GM12874 (cell line): ENCODE measurements around the gene CYTH3.

Source experiments
- TF ChIP-seq, protein P1 (sequence below): IDR thresholded peaks from 2 replicates; pipeline ENCODE4 v1.5.1; 2011; ENCODE audit warnings: low read depth, mild to moderate bottlenecking, control low read depth, low read length, moderate library complexity; ENCODE audit not compliant: insufficient read depth

The CYTH3 gene

DNA sequence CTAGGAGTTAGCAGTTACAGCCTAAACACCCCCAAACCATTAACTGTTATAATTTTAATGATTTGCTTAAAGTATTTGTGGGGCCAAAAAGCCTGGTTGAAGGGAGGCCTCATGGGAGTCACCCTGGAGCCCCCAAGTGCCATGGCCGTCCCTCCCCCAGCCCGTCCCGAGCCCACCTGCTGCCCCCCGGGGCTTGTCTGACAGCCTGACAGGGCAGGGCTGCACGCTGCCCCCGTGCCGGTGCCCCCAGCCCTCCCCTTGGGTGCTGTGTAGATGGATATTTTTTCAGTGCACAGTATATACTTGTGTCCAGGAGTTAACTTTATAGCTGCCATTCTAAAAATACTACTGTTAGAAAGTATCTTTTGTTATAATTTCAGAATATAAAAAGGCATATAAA lies 108.4 kb downstream of the CYTH3 start:
- TF ChIP-seq, protein P1, sequence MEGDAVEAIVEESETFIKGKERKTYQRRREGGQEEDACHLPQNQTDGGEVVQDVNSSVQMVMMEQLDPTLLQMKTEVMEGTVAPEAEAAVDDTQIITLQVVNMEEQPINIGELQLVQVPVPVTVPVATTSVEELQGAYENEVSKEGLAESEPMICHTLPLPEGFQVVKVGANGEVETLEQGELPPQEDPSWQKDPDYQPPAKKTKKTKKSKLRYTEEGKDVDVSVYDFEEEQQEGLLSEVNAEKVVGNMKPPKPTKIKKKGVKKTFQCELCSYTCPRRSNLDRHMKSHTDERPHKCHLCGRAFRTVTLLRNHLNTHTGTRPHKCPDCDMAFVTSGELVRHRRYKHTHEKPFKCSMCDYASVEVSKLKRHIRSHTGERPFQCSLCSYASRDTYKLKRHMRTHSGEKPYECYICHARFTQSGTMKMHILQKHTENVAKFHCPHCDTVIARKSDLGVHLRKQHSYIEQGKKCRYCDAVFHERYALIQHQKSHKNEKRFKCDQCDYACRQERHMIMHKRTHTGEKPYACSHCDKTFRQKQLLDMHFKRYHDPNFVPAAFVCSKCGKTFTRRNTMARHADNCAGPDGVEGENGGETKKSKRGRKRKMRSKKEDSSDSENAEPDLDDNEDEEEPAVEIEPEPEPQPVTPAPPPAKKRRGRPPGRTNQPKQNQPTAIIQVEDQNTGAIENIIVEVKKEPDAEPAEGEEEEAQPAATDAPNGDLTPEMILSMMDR = no peak

DNA sequence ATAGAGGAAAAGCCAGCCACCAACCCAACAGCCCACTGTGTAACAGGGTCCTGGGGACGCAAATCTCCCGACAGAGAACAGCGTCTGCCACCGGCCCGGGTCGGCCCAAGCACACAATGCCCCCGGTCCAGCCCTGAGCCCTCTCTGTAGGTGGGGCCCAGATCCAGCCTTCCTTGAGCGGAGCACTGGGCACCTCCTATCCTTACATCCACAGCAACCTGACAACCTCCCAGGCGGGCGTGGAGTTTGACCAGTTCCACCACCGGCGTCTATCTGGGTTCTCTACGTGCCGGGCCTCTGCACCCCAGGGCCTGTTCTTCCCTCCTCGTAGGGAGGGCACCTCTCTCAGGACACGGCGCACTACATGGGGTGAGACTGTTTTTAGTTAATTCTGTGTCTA lies 109.0 kb downstream of the CYTH3 start:
- TF ChIP-seq, protein P1 = no peak

DNA sequence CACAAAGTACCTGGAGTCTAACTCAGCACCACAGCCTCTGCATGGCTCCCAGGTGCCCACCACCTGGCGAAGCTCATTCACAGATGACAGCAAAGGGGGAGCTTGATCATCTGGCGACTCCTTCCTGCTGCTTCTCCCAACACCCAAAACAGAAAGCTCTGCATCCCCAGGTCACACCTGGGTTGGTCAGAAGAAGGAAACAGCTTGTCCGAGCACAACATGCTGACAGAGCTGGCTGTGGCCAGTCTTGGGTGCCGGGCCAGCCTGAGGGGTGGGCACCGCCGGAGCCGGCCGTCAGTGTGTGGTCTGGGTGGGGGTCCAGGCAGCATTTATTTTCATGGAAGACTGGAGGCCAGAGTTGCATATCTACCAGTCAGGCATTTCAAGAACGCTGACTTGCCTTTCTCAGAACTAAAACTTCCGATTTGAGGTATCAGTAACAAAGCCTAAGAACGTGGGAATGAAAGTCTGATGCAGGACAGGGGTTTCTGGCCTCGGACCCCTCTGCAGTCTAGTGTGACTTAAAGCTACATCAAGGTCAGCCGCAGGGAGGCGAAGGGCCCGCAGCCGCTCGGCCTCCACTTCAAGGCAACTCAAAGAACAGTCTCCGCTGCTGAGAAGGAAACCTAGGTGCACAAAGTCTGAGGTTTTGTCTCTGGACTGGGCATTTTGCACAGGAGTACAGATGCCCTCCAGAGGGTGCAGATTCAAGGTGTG lies 109.6 kb downstream of the CYTH3 start:
- TF ChIP-seq, protein P1 = no peak

DNA sequence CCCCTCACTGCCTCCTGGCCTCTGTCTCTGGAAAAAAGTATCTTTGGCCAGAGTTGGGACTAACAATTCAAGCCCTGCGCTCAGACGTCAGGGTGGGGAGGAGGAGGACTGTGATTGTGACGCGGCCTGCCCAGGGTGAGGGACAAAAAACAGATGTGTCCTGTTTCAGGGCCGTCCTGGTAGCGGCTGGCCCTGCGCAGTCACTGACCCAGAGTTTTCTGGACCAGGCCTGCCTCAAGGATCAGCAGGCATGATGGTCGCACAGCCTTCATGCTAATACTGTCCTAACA lies 110.1 kb downstream of the CYTH3 start:
- TF ChIP-seq, protein P1 = no peak

DNA sequence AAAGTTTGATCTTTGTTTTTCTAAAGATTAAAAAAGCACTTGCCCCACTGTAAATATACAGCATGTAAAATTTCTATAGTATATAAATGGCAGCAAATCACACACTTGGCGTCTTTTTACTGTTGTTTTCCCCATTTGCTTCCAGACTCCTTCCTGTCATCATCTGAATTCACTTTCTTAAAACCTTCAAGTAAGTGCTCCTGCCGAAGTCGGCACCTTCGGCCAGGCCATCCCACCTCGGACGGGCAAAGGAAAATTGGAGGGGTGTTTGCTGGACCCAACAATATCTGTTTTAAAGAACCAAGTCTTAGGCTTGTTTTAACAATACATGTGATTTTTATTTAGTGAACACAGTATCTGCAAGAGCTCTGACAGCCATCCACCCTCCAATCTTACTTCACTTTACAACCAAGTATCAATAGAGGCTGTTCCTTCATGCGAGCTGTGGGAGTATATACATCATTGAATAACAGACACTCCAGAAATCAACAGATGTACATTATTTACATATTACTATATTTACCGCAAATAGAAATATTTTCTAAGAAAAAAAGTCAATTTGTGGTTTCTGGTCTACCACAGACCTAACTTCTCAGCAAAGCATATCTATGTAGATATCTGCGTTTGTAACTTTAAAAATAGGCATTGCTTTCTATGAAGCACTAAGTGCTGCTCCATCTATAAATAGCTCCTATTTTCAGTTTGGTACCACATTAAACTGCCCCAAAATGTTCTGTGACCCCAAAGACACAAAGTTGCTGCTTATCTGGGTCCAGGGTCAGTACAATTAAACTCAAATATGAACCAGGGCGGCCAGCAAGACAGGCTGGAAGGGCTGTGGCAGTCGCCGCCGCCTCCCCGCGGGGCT lies 110.7 kb downstream of the CYTH3 start:
- TF ChIP-seq, protein P1 = no peak

DNA sequence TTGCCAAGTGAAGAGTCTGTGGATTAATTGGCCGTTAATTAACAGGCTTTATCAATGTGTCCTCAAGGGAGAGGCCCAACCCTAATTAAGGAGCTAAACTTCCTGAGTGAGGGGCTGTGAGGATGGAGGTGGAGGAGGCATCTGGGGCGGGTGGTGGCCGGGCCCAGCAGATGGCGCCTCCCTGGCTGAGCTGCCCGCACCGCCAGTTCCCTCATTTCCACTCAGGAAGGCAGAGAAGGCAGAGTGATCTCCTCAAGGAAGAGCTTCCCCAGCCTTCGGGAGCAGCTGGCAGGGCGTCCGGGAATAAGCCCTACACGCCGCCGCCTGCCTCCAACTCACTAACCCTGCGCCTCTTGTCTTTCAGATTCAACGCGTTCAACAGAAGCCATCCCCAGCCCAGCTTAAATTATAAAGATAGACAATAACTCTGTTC lies 112.2 kb downstream of the CYTH3 start:
- TF ChIP-seq, protein P1 = peak; percentile 37

DNA sequence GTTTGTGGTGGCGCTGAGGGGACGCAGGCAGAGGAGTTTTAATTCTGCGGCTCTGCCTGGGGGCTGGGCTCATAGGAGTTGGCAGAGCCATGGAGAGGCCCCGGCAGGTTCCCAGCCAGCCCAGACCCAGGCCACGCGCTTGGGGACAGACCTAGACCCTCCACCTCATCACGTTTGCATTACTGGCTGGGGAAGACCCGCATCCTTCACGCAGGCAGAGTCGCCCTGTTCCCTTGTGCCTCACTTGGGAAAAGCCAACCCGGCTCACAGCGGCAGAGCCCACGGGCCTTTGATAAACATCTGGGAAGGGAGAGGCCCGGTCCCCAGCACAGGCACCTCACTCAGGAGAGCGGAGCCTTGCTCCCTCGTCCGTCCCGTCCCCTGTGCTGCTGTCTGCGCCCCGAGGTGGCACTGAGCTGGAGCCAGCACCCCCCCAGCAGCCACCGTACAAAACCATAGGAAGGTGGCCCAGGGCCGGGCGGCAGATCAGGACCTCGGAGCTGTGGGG lies 112.8 kb downstream of the CYTH3 start:
- TF ChIP-seq, protein P1 = no peak
